Activated naive CD8-positive, alpha-beta T cell (primary cell): ENCODE results near the gene TRABD2A.

ENCODE experiments used
- H3K27ac Mint-ChIP-seq: one replicate; pipeline ENCODE4 v1.8.0; 2021; ENCODE audit warnings: mixed read lengths
- H3K27me3 Mint-ChIP-seq: one replicate; pipeline ENCODE4 v1.8.0; 2021; ENCODE audit warnings: mixed read lengths
- H3K36me3 Mint-ChIP-seq: one replicate; pipeline ENCODE4 v1.8.0; 2021; ENCODE audit warnings: mixed read lengths
- H3K4me1 Mint-ChIP-seq: one replicate; pipeline ENCODE4 v1.8.0; 2021; ENCODE audit warnings: low read depth, mixed read lengths
- H3K4me3 Mint-ChIP-seq: one replicate; pipeline ENCODE4 v1.8.0; 2021; ENCODE audit warnings: mild to moderate bottlenecking, mixed read lengths
- H3K9me3 Mint-ChIP-seq: one replicate; pipeline ENCODE4 v1.8.0; 2021; ENCODE audit warnings: low read depth, mixed read lengths

Gene TRABD2A

DNA sequence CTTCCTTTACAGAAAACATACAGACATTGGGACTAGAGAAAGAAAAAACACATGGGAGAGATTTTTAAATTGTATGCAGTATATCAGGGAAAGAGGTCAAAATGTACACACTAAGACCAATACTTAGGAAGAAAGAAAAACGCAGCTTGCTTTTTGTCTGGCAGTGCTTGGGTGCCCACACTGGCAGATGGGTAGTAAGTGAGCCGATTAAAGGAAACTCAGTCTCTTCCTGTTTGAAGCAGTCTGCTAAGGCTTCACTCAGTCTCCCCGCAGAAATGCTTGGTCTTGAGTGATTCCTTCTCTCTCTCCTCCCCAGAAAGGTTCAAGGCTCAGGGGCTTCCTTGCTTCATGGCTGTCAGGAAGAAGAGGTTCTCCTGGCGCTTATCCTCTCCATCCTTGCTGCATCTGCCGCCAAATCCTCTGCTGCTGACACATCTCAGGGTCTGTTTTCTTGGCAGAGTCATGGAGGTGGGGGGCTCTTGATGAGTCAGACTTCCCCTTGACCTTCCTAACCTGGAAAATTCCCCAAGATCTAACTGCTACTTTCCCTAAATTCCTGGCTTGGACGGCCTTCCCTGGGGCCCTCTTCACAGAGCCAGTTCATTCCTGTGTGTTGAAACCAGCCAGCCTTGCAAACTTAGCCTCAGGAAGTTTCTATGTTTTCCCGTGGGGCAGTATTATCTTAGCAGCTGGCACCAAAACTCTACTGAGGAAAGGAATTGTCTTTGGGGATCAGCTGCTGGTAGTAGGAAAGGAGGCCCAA, 14.1 kb upstream of the TRABD2A start:
- Mint-ChIP-seq H3K4me1 (peaks cover 51% of the 10 kb centered on the region), H3K27me3 (no peaks in the 10 kb centered on the region), H3K36me3 (no peaks in the 10 kb centered on the region), H3K27ac (peak overlapping the region; percentile 94), H3K9me3 (no peaks in the 10 kb centered on the region), H3K4me3 (peak overlapping the region; percentile 74)

DNA sequence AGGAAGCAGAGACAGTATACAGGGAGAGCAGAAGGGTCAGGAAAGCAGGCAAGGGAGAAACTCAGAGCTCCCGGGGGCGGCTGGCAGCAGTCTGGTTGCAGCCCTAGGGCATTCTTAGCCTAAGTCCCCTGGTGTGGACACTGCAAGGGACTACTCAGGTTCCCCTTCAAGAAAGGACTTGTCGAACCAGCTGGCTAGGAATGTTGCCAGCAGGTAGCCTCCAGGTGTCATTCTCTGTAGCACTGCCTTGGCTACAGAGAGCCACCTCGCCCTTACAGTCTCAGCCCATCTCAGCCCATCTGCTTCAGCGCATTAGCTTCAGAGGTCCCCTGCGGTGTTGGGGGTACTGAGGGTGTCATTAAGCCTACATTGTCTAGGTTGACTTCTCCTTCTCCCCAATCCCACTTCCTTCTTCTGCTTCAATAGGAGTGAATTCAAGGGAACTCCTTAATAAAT, 13.3 kb upstream of the TRABD2A start:
- H3K9me3 Mint-ChIP-seq = no peaks in the 10 kb centered on the region
- H3K27ac Mint-ChIP-seq = peak overlapping the region; percentile 94
- H3K4me1 Mint-ChIP-seq = peaks cover 50% of the 10 kb centered on the region

DNA sequence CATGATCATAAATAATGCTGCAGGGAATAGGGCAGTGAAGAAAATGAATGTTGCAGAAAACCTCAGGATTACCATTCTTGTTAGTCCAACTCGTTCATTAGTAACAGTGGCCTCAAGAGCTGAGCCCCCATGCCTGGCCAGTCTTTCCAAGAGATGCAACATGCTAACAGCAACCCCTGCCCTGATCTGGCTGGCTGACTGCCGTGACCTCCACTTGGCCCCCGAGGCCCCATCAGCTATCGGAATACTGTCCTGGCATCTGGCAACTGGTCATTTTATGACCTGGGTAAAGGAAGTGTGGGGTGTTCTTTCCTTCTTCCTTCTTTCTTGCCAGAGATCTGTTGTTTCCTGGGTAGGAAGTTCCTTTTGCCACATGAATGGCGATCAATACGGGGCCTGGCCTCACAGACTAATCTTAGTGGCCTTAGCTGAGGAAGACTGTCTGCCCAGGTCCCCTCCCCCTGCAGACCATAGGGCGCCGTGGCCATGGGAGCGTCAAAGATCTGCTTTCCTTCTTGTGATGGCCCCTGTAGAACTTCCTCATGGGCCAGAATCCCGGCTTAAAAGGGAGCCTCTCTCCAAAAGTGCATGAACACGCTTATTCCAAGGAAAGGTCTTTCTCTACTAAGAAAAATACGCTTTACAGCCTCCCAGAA, 10.6 kb upstream of the TRABD2A start:
- H3K27me3 Mint-ChIP-seq = no peaks in the 10 kb centered on the region
- H3K4me1 Mint-ChIP-seq = peaks cover 55% of the 10 kb centered on the region
- no peaks in the 10 kb centered on the region for H3K9me3 Mint-ChIP-seq
- no peak overlapping the region for H3K4me3 Mint-ChIP-seq
- peak overlapping the region; percentile 46 for H3K27ac Mint-ChIP-seq
- no peaks in the 10 kb centered on the region for H3K36me3 Mint-ChIP-seq

More for the DNA sequence above, 13.3 kb upstream of the TRABD2A start:
- Mint-ChIP-seq H3K27me3 (no peaks in the 10 kb centered on the region), H3K4me3 (peak overlapping the region; percentile 74), H3K36me3 (no peaks in the 10 kb centered on the region)

DNA sequence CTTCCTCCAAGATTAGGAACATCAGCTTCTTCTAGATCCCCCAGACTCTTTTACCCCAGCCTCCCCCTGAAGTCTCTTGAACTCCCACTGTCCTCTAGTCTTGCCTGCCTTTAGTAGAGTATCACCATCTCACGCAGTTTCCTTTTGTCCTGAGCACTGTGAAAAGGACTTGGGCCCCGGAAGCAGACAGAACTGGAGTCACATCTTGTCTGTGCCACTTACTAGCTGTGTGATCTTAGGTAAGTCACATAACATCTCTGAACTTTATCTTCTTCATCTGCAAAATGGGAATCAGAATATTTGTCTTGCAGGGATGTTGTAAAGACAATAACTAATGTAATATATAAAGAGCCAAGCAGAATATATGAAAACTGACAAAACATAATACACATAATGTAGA, 8.4 kb upstream of the TRABD2A start:
- Mint-ChIP-seq H3K27me3 (no peaks in the 10 kb centered on the region), H3K4me3 (peak overlapping the region; percentile 80), H3K27ac (peak overlapping the region; percentile 97), H3K9me3 (no peaks in the 10 kb centered on the region), H3K4me1 (peaks cover 53% of the 10 kb centered on the region), H3K36me3 (no peaks in the 10 kb centered on the region)

DNA sequence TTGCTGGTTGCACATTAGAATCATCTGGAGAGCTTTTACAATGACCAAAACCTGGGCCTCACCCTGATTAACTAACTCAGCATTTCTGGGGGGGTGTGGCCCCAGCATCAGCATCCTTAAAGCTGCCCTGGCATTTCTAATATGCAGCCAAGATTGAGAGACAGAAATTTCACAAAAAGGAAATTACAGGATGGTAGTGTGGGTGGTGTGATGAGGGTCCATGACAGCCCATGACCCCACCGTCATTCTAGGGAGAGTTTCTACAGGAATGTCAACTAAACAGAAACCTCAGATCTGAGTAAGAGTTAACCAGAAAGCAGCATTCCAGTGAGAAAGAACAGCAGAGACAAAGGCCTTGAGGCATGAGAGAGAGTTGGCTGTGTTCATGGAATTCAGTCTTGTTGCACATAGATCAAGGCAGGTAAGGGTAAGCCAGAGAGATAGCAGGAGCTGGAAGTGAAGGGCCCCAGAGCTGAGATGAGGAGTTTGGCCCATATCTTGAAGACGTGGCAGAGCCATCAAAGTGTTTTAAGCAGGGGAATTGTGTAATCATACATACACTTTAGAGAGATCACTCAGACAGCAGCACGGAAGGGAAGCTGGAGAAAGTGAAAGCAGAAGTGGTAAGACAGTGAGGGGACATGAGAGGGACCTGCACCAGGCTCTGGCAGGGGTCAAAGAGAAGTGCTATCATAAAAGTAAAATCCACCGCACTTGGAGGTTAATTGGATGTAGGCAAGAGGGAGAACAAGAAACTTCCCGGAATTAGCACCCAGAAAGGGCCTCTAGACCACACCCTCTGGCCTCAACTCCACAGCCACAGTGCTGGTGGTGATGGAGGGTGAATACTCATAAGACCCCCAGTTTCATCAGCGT, 7.8 kb upstream of the TRABD2A start:
- Mint-ChIP-seq H3K4me3 (peak overlapping the region; percentile 80), H3K27me3 (no peaks in the 10 kb centered on the region), H3K4me1 (peaks cover 54% of the 10 kb centered on the region), H3K27ac (peak overlapping the region; percentile 97), H3K36me3 (no peaks in the 10 kb centered on the region), H3K9me3 (no peaks in the 10 kb centered on the region)

DNA sequence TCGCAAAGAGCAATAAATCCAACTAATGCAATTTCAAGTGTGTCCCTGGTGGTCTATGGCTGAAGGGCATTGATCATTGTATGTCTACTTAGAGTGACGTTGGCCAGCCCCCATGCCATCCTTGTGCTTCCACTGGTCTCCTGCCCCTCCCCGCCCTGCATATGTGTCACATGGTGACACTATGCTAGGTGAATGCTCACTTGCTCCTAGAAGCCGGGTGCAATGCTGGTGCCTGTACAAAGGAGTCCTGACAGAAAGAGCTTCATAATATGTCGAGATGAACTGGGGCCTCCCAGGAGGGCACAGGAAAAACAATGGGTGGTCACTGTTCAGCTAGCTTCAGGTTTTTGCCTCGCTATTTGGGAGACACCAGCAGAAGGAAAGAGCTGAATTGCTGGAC, 5.9 kb upstream of the TRABD2A start:
- Mint-ChIP-seq H3K27me3 (no peaks in the 10 kb centered on the region), H3K4me1 (peaks cover 70% of the 10 kb centered on the region), H3K9me3 (no peaks in the 10 kb centered on the region), H3K36me3 (no peaks in the 10 kb centered on the region), H3K27ac (peak overlapping the region; percentile 97), H3K4me3 (no peak overlapping the region)

DNA sequence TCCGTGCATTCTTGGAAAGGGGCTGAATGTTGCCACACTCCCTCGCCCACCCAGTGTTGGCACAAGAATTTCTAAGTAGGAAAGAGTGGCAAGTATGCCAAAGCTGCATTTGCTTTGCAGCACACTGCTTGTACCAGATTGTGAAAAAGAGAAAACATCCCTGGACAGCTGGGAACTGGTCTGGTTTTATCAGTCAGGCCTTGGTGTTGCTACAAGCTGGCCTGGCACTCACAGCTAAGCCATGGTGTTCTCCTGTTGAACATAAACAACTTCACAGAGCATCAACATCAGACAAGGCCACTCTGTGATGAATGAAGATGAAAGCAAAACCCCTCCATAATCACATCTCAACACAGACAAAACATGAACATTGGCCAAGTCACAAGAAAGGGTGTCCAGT, 4.2 kb upstream of the TRABD2A start:
- H3K4me1 Mint-ChIP-seq = peaks cover 70% of the 10 kb centered on the region
- H3K9me3 Mint-ChIP-seq = no peaks in the 10 kb centered on the region
- H3K4me3 Mint-ChIP-seq = no peak overlapping the region
- peak overlapping the region; percentile 50 for H3K27ac Mint-ChIP-seq
- no peaks in the 10 kb centered on the region for H3K27me3 Mint-ChIP-seq
- H3K36me3 Mint-ChIP-seq = no peaks in the 10 kb centered on the region

DNA sequence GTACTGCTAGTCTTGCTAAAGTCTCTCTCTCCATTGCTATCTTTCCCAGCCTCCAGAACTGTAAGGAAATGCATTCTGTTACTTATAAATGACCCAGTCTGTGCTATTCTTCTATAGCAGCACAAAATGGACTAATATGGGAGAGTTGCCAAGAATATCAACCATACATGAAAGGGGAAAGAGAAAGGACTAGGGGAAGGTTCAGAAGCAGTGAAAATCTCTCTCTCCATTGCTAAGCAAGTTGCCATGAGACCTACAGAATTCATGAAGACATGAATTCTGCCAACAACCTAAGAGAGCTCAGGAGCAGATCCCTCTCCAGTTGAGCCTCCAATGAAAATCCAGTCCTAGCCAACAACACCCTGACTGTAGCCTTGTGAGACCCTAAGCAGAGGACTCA, 3.6 kb upstream of the TRABD2A start:
- Mint-ChIP-seq H3K27ac (no peak overlapping the region), H3K4me1 (peaks cover 69% of the 10 kb centered on the region), H3K36me3 (no peaks in the 10 kb centered on the region), H3K9me3 (no peaks in the 10 kb centered on the region), H3K27me3 (no peaks in the 10 kb centered on the region), H3K4me3 (no peak overlapping the region)

DNA sequence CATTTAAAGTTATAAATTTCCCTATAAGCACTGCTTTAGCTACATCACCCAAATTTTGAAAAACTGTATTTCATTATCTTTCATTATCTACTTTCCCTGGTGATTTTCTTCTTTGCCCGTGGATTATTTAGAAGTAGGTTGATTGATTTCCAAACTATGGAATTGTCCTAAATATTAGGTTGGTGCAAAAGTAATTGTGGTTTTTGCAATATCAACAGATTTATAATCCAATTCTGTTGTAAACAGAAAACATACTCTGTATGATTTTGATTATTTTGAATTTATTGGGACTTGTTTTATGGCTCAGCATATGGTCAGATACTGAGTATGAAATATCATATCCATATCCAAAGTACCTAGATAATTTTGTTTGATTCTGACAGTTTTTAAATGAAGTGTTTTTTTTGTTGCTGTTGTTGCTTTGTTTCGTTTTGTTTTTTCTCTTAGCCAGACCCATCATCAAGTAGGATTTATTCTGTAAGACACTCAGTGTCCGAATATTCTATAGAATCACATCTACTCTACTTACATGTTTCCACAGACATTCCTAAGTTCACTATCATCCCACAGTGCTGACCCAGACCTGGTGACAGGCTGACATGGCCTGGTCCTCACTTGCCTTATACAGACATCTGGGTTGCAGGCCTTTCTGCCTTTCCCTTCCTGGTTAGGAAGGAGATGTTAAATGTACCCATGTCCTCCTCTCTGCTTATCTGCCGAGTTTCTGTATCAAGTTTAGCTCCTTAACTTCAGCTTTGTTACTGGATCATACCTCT, 2.1 kb upstream of the TRABD2A start:
- H3K27me3 Mint-ChIP-seq = no peaks in the 10 kb centered on the region
- H3K36me3 Mint-ChIP-seq = no peaks in the 10 kb centered on the region
- peak overlapping the region; percentile 100 for H3K27ac Mint-ChIP-seq
- H3K4me1 Mint-ChIP-seq = peaks cover 70% of the 10 kb centered on the region
- H3K4me3 Mint-ChIP-seq = peak overlapping the region; percentile 97
- H3K9me3 Mint-ChIP-seq = no peaks in the 10 kb centered on the region

DNA sequence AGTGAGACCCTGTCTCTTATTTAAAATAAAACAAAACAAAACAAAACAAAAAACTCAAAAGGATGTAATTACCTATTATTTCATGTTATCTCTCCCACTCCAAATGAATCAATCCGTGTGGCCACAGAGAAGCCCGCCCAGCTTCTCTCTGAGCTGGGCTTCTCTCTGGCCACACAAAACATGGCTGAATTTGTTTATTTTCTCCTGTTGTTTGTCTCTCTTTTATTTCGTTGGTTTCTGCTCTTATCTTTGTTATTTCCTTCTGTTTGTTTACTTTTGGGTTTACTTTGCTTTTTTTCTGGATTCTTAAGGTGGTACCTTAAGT, 1.5 kb upstream of the TRABD2A start:
- peak overlapping the region; percentile 100 for H3K27ac Mint-ChIP-seq
- H3K36me3 Mint-ChIP-seq = no peaks in the 10 kb centered on the region
- H3K27me3 Mint-ChIP-seq = no peaks in the 10 kb centered on the region
- peaks cover 70% of the 10 kb centered on the region for H3K4me1 Mint-ChIP-seq
- no peaks in the 10 kb centered on the region for H3K9me3 Mint-ChIP-seq
- H3K4me3 Mint-ChIP-seq = peak overlapping the region; percentile 97

DNA sequence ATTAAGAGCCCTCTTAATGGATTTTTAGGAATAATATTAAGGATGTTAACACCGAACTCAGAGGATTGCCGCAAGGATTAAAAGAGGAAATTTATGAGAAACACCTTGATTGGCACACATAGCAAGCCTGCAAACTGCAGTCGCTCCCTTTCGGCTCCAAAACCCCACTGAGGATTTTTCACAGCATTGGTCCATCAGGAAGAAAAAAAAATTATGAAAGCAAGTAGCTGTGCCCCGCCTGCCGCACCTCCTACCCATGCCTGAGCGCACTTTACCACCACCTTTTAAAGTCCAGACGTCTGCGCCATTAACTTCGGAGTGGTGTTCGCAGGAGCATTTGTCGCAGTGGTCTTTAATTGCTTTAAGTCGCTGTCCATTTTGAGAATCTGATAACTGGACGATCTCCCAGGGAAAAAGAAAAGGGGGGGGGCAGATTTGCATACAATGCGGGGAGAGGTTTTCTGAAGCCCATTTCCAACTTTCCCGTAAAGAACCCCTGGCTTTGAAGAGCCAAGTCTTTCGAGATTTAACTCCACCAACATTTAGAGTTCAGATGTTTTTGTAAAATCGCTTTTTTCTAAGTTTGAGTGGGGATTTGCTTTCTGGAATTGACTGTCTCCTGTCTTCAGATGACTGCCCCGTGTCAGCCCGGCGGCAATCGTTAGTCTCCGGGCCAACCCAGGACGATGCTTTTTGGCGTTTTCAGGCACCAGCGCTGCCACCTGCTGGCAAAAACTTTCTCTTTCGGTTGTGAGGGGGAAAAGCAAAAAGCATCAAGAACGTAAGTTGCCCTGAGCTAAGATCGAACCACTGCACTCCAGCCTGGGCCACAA, 913 bp upstream of the TRABD2A start:
- no peaks in the 10 kb centered on the region for H3K36me3 Mint-ChIP-seq
- no peaks in the 10 kb centered on the region for H3K27me3 Mint-ChIP-seq
- H3K4me3 Mint-ChIP-seq = peak overlapping the region; percentile 97

DNA sequence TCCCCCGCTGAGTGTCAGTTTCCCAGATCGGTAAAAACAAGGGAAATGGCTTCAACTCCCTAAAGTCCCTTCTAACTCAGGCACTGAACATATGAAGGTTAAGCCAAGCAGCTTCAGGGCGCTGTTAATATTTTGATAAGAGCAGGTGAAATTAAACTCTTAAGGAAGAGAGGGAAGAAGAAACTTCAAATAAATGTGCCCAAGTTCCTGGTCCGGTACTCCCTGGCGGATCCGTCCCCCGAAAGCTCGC, 564 bp downstream of the TRABD2A start:
- Mint-ChIP-seq H3K27ac (peak overlapping the region; percentile 99), H3K4me1 (peaks cover 72% of the 10 kb centered on the region)

More for the DNA sequence above, 913 bp upstream of the TRABD2A start:
- Mint-ChIP-seq H3K4me1 (peaks cover 70% of the 10 kb centered on the region), H3K9me3 (no peaks in the 10 kb centered on the region), H3K27ac (peak overlapping the region; percentile 100)

DNA sequence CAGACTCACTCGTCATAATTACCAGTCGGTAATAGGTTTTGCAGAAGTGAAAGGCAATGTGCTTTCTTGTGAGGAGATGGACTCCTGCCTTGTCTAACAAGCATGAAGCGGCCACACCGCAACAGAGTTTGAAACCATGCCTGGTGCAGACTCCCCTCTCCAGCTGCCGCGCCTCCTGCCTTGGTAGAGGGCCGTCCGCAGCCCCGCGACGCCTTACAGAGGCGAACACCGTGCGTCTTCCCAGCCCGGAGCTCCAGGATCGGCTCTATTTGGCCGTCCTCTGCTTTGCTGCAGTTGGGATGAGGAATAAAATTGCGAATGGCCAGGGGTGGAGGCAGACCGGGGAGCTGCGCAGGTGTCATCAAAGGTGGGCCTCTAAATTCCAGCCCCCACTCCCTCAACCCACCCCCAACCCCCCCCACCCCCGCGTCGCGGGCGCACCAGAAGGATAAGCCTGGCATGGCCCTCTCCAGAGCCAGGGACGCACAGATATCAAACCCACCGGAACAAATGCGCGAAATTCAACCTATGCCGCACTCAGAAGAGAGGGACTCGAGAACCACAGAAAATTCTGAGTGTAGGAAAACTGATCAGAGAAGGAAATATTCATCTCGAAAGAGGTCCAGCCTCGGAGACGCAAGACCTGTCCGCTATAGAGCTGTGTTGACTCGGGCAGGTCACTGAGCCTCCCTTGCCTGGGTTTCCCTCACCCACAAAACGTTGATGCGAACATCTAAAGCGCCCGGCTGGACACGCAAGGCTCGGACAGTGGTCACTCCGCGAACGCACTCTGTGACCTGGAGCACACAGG, 1.1 kb downstream of the TRABD2A start:
- Mint-ChIP-seq H3K27ac (peak overlapping the region; percentile 99), H3K9me3 (no peaks in the 10 kb centered on the region), H3K4me3 (peak overlapping the region; percentile 96), H3K27me3 (no peaks in the 10 kb centered on the region), H3K4me1 (peaks cover 75% of the 10 kb centered on the region), H3K36me3 (peaks cover 8% of the 10 kb centered on the region)

More for the DNA sequence above, 564 bp downstream of the TRABD2A start:
- Mint-ChIP-seq H3K27me3 (no peaks in the 10 kb centered on the region), H3K36me3 (peaks cover 4% of the 10 kb centered on the region), H3K9me3 (no peaks in the 10 kb centered on the region), H3K4me3 (peak overlapping the region; percentile 96)
